ENCODE measurements around the gene ATP8B3. TPM values are rescaled to one million over a fixed set of nuclear protein-coding genes. Genes with fewer than 3 reads are reported as not detected.

ATP8B3 gene
- total and polyA plus RNA-seq, 2 of the 13 experiments (the other 11 are each of a cell fraction or from before 2014, with no cell fraction given): 2.6 to 5.9 TPM

DNA sequence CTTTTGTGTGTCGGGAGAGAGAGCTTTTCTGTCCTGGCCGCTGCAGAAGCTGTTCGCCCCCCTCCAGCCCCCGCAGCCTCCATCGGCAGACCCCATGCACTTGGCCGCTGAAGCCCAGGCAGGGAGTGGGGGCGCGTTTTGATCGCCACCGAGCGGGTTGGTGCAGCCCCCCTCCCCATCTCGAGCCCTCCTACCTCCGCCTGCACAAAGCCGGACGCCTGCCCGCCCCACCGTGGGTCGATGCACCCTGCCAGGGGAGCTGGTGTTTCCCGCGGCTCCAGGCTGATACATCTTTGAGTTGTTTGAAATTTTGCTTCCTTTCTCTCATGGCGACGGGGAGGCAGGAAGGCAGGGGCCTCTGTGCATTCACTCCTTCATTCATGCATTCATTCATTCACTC lies 75.1 kb downstream of the ATP8B3 start:
- ChIA-PET POLR2A (no interaction called here), CTCF (ENCODE audit: low intra/inter-chr PET ratio, low total read pairs) (no interaction called here)
- H4K20me1 ChIP-seq (ENCODE audit: insufficient read depth, low read length): no peaks in the 10 kb centered on the region
- H3K27me3 ChIP-seq (ENCODE audit: control insufficient read depth in 1 of 2, insufficient read depth in 2 of 2, low read length in 2 of 2): peaks cover 3 to 60% of the 10 kb centered on the region in 2 experiments; a peak in 4 of 5 replicates
- no peaks in the 10 kb centered on the region for H3K9me3 ChIP-seq (ENCODE audit: low read length)
- ATAC-seq (no peak), DNase-seq (ENCODE audit: low spot score) (no peak), FAIRE-seq (no peak)
- WGBS (ENCODE audit: low lambda C conversion rate): 32% methylated on average over 6 of the region's 22 CpGs
- TF ChIP-seq, protein P1, sequence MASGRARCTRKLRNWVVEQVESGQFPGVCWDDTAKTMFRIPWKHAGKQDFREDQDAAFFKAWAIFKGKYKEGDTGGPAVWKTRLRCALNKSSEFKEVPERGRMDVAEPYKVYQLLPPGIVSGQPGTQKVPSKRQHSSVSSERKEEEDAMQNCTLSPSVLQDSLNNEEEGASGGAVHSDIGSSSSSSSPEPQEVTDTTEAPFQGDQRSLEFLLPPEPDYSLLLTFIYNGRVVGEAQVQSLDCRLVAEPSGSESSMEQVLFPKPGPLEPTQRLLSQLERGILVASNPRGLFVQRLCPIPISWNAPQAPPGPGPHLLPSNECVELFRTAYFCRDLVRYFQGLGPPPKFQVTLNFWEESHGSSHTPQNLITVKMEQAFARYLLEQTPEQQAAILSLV (CRISPR knock-in tag; IDR thresholded peaks at IDR 0.05; ENCODE audit: borderline replicate concordance): no peak
- TF ChIP-seq, protein P2, sequence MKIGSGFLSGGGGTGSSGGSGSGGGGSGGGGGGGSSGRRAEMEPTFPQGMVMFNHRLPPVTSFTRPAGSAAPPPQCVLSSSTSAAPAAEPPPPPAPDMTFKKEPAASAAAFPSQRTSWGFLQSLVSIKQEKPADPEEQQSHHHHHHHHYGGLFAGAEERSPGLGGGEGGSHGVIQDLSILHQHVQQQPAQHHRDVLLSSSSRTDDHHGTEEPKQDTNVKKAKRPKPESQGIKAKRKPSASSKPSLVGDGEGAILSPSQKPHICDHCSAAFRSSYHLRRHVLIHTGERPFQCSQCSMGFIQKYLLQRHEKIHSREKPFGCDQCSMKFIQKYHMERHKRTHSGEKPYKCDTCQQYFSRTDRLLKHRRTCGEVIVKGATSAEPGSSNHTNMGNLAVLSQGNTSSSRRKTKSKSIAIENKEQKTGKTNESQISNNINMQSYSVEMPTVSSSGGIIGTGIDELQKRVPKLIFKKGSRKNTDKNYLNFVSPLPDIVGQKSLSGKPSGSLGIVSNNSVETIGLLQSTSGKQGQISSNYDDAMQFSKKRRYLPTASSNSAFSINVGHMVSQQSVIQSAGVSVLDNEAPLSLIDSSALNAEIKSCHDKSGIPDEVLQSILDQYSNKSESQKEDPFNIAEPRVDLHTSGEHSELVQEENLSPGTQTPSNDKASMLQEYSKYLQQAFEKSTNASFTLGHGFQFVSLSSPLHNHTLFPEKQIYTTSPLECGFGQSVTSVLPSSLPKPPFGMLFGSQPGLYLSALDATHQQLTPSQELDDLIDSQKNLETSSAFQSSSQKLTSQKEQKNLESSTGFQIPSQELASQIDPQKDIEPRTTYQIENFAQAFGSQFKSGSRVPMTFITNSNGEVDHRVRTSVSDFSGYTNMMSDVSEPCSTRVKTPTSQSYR (CRISPR knock-in tag; IDR thresholded peaks at IDR 0.05; ENCODE audit: borderline replicate concordance): no peak
- TF ChIP-seq WIZ (CRISPR knock-in tag; IDR thresholded peaks at IDR 0.05) (no peak), ZNF329 (CRISPR knock-in tag; IDR thresholded peaks at IDR 0.05; ENCODE audit: low read depth) (no peak), SOX6 (IDR thresholded peaks at IDR 0.05) (no peak), SOX6 (CRISPR knock-in tag; IDR thresholded peaks at IDR 0.05) (no peak)
- TF ChIP-seq, protein P3, sequence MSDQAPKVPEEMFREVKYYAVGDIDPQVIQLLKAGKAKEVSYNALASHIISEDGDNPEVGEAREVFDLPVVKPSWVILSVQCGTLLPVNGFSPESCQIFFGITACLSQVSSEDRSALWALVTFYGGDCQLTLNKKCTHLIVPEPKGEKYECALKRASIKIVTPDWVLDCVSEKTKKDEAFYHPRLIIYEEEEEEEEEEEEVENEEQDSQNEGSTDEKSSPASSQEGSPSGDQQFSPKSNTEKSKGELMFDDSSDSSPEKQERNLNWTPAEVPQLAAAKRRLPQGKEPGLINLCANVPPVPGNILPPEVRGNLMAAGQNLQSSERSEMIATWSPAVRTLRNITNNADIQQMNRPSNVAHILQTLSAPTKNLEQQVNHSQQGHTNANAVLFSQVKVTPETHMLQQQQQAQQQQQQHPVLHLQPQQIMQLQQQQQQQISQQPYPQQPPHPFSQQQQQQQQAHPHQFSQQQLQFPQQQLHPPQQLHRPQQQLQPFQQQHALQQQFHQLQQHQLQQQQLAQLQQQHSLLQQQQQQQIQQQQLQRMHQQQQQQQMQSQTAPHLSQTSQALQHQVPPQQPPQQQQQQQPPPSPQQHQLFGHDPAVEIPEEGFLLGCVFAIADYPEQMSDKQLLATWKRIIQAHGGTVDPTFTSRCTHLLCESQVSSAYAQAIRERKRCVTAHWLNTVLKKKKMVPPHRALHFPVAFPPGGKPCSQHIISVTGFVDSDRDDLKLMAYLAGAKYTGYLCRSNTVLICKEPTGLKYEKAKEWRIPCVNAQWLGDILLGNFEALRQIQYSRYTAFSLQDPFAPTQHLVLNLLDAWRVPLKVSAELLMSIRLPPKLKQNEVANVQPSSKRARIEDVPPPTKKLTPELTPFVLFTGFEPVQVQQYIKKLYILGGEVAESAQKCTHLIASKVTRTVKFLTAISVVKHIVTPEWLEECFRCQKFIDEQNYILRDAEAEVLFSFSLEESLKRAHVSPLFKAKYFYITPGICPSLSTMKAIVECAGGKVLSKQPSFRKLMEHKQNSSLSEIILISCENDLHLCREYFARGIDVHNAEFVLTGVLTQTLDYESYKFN (CRISPR knock-in tag; conservative IDR thresholded peaks at IDR 0.05): no peak
- no peaks in the 10 kb centered on the region for H3K36me3 ChIP-seq (replicated peaks in 1 of 2; ENCODE audit: control insufficient read depth in 1 of 2, insufficient read depth in 2 of 2, low read length in 2 of 2)
- no peak overlapping the region for H3K9ac ChIP-seq (ENCODE audit: insufficient read depth, low read depth, low read length)
- H2AFZ ChIP-seq (ENCODE audit: low read length): no peak overlapping the region
- no peak overlapping the region for H3K4me3 ChIP-seq (replicated peaks in 1 of 3; ENCODE audit: insufficient read depth in 1 of 3, low read depth in 2 of 3, low read length in 3 of 3)
- no peaks in the 10 kb centered on the region for H3K79me2 ChIP-seq (ENCODE audit: insufficient read depth, low read length)
- in situ Hi-C loops (cut with HindIII; ENCODE audit: extremely low pct_ligation_motif_present, low pct_unique_long_range_greater_than_20kb): no loop called here
- H3K4me1 ChIP-seq (ENCODE audit: insufficient read depth, low read length): no peaks in the 10 kb centered on the region
- no peak overlapping the region for H3K27ac ChIP-seq (ENCODE audit: extremely low read length, insufficient read depth, low read length)
- intact Hi-C loops (cut with micrococcal nuclease; ENCODE audit: unreplicated experiment): no loop called here
- no TSS peak for BruUV-seq (replicated peaks)
- H3K4me2 ChIP-seq (ENCODE audit: low read depth, low read length): no peak overlapping the region
